ENCODE results near the gene CD40.

Gene CD40

GRCh38 chr20:46171909-46172308 is 53.8 kb downstream of the CD40 start:
- no peak for TF ChIP-seq CTCF (IDR thresholded peaks at IDR 0.05)
- Histone ChIP-seq H3K4me3 (ENCODE audit: low read depth in 1 of 2, low read length in 1 of 2) (no peak overlapping the region), H3K4me1 (ENCODE audit: control insufficient read depth in 1 of 2, insufficient read depth in 1 of 2, low read depth in 1 of 2, low read length in 1 of 2) (peaks cover 0 to 4% of the 10 kb centered on the region in 2 experiments), H3K27me3 (peaks cover 76% of the 10 kb centered on the region), H3K36me3 (no peaks in the 10 kb centered on the region), H3K27ac (no peak overlapping the region), H3K9me3 (no peaks in the 10 kb centered on the region)

GRCh38 chr20:46172455-46172854 is 54.3 kb downstream of the CD40 start:
- H3K4me1 ChIP-seq (ENCODE audit: control insufficient read depth in 1 of 2, insufficient read depth in 1 of 2, low read depth in 1 of 2, low read length in 1 of 2), result peaks cover 0 to 4% of the 10 kb centered on the region in 2 experiments
- no peak for TF ChIP-seq CTCF (IDR thresholded peaks at IDR 0.05)
- H3K27me3 ChIP-seq, result peaks cover 77% of the 10 kb centered on the region
- no peak overlapping the region for H3K27ac ChIP-seq
- H3K4me3 ChIP-seq (ENCODE audit: low read depth in 1 of 2, low read length in 1 of 2), result no peak overlapping the region
- H3K36me3 ChIP-seq, result no peaks in the 10 kb centered on the region
- H3K9me3 ChIP-seq, result no peaks in the 10 kb centered on the region

- TF ChIP-seq CTCF (IDR thresholded peaks at IDR 0.05), result no peak
- H3K27me3 ChIP-seq, result peaks cover 78% of the 10 kb centered on the region
Measured at GRCh38 chr20:46172961-46173536, 54.9 kb downstream of the CD40 start.

GRCh38 chr20:46173652-46174468 is 55.7 kb downstream of the CD40 start:
- Histone ChIP-seq H3K4me1 (ENCODE audit: control insufficient read depth in 1 of 2, insufficient read depth in 1 of 2, low read depth in 1 of 2, low read length in 1 of 2) (peaks cover 0 to 4% of the 10 kb centered on the region in 2 experiments), H3K27ac (no peak overlapping the region), H3K36me3 (no peaks in the 10 kb centered on the region), H3K4me3 (ENCODE audit: low read depth in 1 of 2, low read length in 1 of 2) (no peak overlapping the region), H3K27me3 (peaks cover 76% of the 10 kb centered on the region), H3K9me3 (no peaks in the 10 kb centered on the region)
- TF ChIP-seq CTCF (IDR thresholded peaks at IDR 0.05), result no peak

More at GRCh38 chr20:46172961-46173536, 54.9 kb downstream of the CD40 start:
- Histone ChIP-seq H3K27ac (no peak overlapping the region), H3K36me3 (no peaks in the 10 kb centered on the region), H3K4me1 (ENCODE audit: control insufficient read depth in 1 of 2, insufficient read depth in 1 of 2, low read depth in 1 of 2, low read length in 1 of 2) (peaks cover 0 to 4% of the 10 kb centered on the region in 2 experiments), H3K4me3 (ENCODE audit: low read depth in 1 of 2, low read length in 1 of 2) (no peak overlapping the region), H3K9me3 (no peaks in the 10 kb centered on the region)

- H3K4me3 ChIP-seq (ENCODE audit: low read depth in 1 of 2, low read length in 1 of 2), result no peak overlapping the region
- no peak overlapping the region for H3K27ac ChIP-seq
- H3K36me3 ChIP-seq, result no peaks in the 10 kb centered on the region
- no peaks in the 10 kb centered on the region for H3K9me3 ChIP-seq
- H3K4me1 ChIP-seq (ENCODE audit: control insufficient read depth in 1 of 2, insufficient read depth in 1 of 2, low read depth in 1 of 2, low read length in 1 of 2), result peaks cover 0 to 4% of the 10 kb centered on the region in 2 experiments
- peak; percentile 62 for TF ChIP-seq CTCF (IDR thresholded peaks at IDR 0.05)
- H3K27me3 ChIP-seq, result peaks cover 82% of the 10 kb centered on the region
Measured at GRCh38 chr20:46174469-46175126, 56.5 kb downstream of the CD40 start.
